OCI-LY3 (cell line): Measurements from ENCODE around the gene AGAP1.

Experiments
- H2AFZ ChIP-seq: fragments of 200-600, 300-600 bp; shearing (Covaris generic); 2 replicates; pipeline ENCODE4 v1.6.0; 2014; ENCODE audit warnings: antibody characterized with exemption, low read depth, low read length
- H3K27ac ChIP-seq: fragments of 200-600, 300-600 bp; sonication (generic); 2 replicates; pipeline ENCODE4 v1.5.1; 2014; ENCODE audit warnings: mild to moderate bottlenecking, low read length, moderate library complexity, mixed read lengths
- H3K27me3 ChIP-seq: fragments of 200-600, 300-600 bp; sonication (generic); 2 replicates; pipeline ENCODE4 v1.6.1; 2014; ENCODE audit warnings: low read depth, low read length, mixed read lengths
- H3K36me3 ChIP-seq: fragments of 200-600, 300-600 bp; sonication (generic); replicated peaks from 2 replicates; pipeline ENCODE3; 2014; ENCODE audit warnings: low read depth, low read length, mixed read lengths
- H3K4me1 ChIP-seq: fragments of 300-600, 200-600 bp; sonication (generic); 2 replicates; pipeline ENCODE4 v1.6.1; 2014; ENCODE audit warnings: low read length, mixed read lengths
- H3K4me2 ChIP-seq: fragments of 200-600, 300-600 bp; sonication (generic); 2 replicates; pipeline ENCODE4 v1.6.1; 2014; ENCODE audit warnings: low read length, mixed read lengths
- H3K4me3 ChIP-seq: fragments of 300-600, 200-600 bp; sonication (generic); 2 replicates; pipeline ENCODE4 v1.5.1; 2014; ENCODE audit warnings: antibody characterized with exemption, mild to moderate bottlenecking, low read length, moderate library complexity
- H3K79me2 ChIP-seq: fragments of 300-600, 200-600 bp; shearing (Covaris generic); 2 replicates; pipeline ENCODE4 v1.6.1; 2014; ENCODE audit warnings: mild to moderate bottlenecking, low read length, mixed read lengths
- H3K9ac ChIP-seq: fragments of 300-600, 200-600 bp; shearing (Covaris generic); 2 replicates; pipeline ENCODE4 v1.6.0; 2014; ENCODE audit warnings: mild to moderate bottlenecking, low read length, moderate library complexity
- H3K9me3 ChIP-seq: fragments of 200-600, 300-600 bp; shearing (Covaris generic); 2 replicates; pipeline ENCODE4 v1.6.1; 2014; ENCODE audit warnings: low read length, mixed read lengths; ENCODE audit not compliant: insufficient read depth
- H4K20me1 ChIP-seq: fragments of 200-600, 300-600 bp; sonication (generic); 2 replicates; pipeline ENCODE4 v1.6.1; 2016; ENCODE audit warnings: low read length, mixed read lengths; ENCODE audit not compliant: insufficient read depth
- EZH2phosphoT487 ChIP-seq: fragments of 200-600 bp; shearing (Covaris generic); IDR thresholded peaks from 2 replicates; pipeline ENCODE4 v1.6.1; 2018; ENCODE audit warnings: antibody characterized with exemption, mixed run types, low read depth
- TF ChIP-seq, protein P1 (sequence below): fragments of 200-600, 300-600 bp; sonication (generic); IDR thresholded peaks from 2 replicates; pipeline ENCODE4 v1.5.1; 2014; ENCODE audit warnings: antibody characterized with exemption, low read length, low read depth

AGAP1 gene

GRCh38 chr2:235665661-235666212, 171.9 kb downstream of the AGAP1 start:
- no peak overlapping the region for H3K4me2 ChIP-seq
- H3K36me3 ChIP-seq = no peaks in the 10 kb centered on the region
- H3K4me3 ChIP-seq = no peak overlapping the region
- H3K79me2 ChIP-seq = no peaks in the 10 kb centered on the region
- no peaks in the 10 kb centered on the region for H3K9me3 ChIP-seq
- H4K20me1 ChIP-seq = no peaks in the 10 kb centered on the region
- H2AFZ ChIP-seq = no peak overlapping the region
- no peaks in the 10 kb centered on the region for H3K27me3 ChIP-seq
- no peaks in the 10 kb centered on the region for H3K4me1 ChIP-seq
- no peak overlapping the region for H3K9ac ChIP-seq
- H3K27ac ChIP-seq = no peak overlapping the region
- TF ChIP-seq, protein P1, sequence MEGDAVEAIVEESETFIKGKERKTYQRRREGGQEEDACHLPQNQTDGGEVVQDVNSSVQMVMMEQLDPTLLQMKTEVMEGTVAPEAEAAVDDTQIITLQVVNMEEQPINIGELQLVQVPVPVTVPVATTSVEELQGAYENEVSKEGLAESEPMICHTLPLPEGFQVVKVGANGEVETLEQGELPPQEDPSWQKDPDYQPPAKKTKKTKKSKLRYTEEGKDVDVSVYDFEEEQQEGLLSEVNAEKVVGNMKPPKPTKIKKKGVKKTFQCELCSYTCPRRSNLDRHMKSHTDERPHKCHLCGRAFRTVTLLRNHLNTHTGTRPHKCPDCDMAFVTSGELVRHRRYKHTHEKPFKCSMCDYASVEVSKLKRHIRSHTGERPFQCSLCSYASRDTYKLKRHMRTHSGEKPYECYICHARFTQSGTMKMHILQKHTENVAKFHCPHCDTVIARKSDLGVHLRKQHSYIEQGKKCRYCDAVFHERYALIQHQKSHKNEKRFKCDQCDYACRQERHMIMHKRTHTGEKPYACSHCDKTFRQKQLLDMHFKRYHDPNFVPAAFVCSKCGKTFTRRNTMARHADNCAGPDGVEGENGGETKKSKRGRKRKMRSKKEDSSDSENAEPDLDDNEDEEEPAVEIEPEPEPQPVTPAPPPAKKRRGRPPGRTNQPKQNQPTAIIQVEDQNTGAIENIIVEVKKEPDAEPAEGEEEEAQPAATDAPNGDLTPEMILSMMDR = no peak
- TF ChIP-seq EZH2phosphoT487 = no peak

- Histone ChIP-seq H3K79me2 (no peaks in the 10 kb centered on the region), H3K4me3 (no peak overlapping the region), H3K36me3 (no peaks in the 10 kb centered on the region), H4K20me1 (no peaks in the 10 kb centered on the region), H3K9me3 (no peaks in the 10 kb centered on the region), H3K9ac (no peak overlapping the region), H3K27ac (no peak overlapping the region), H2AFZ (no peak overlapping the region), H3K4me2 (no peak overlapping the region), H3K27me3 (no peaks in the 10 kb centered on the region), H3K4me1 (no peaks in the 10 kb centered on the region)
- TF ChIP-seq EZH2phosphoT487 = no peak
- TF ChIP-seq, protein P1 = no peak
Measured at GRCh38 chr2:235666213-235666781, 172.5 kb downstream of the AGAP1 start.

GRCh38 chr2:235668782-235669181, 174.9 kb downstream of the AGAP1 start:
- H3K79me2 ChIP-seq = no peaks in the 10 kb centered on the region
- H3K4me3 ChIP-seq = no peak overlapping the region
- H3K27me3 ChIP-seq = no peaks in the 10 kb centered on the region
- no peaks in the 10 kb centered on the region for H4K20me1 ChIP-seq
- H3K9me3 ChIP-seq = no peaks in the 10 kb centered on the region
- H2AFZ ChIP-seq = no peak overlapping the region
- no peak overlapping the region for H3K27ac ChIP-seq
- TF ChIP-seq EZH2phosphoT487 = no peak
- TF ChIP-seq, protein P1 = no peak
- H3K36me3 ChIP-seq = no peaks in the 10 kb centered on the region
- no peaks in the 10 kb centered on the region for H3K4me1 ChIP-seq
- no peak overlapping the region for H3K4me2 ChIP-seq
- no peak overlapping the region for H3K9ac ChIP-seq

- Histone ChIP-seq H3K27me3 (no peaks in the 10 kb centered on the region), H3K27ac (no peak overlapping the region), H3K4me1 (no peaks in the 10 kb centered on the region), H3K79me2 (no peaks in the 10 kb centered on the region), H3K4me3 (no peak overlapping the region), H3K9ac (no peak overlapping the region), H3K4me2 (no peak overlapping the region), H3K9me3 (no peaks in the 10 kb centered on the region), H3K36me3 (no peaks in the 10 kb centered on the region), H4K20me1 (no peaks in the 10 kb centered on the region), H2AFZ (no peak overlapping the region)
- TF ChIP-seq EZH2phosphoT487 = no peak
- TF ChIP-seq, protein P1 = no peak
Measured at GRCh38 chr2:235669269-235669831, 175.5 kb downstream of the AGAP1 start.
